CD4-positive, alpha-beta T cell (primary cell): ENCODE results near the gene ALOX12B. TPM values are rescaled to one million over a fixed set of nuclear protein-coding genes. Genes with fewer than 3 reads are reported as not detected.
"Not testable (repeated sequence)": the region's sequence is repeated elsewhere in the genome, so short reads cannot be mapped to it uniquely, and the experiment has no call there.

Experiments used
- ATAC-seq: fragments of 200-7000 bp; cut with Tn5 transposase; one replicate; pipeline ENCODE4 v1.10.0; 2022; ENCODE audit warnings: mild to moderate bottlenecking; ENCODE audit not compliant: poor library complexity
- CTCF ChIA-PET: fragments of 350-600 bp; sonication (Branson Sonifier 250); formaldehyde crosslinking; loops from one replicate; lab custom pipeline; 2021; ENCODE audit warnings: antibody characterized with exemption, inconsistent platforms; lab: Charles Lee
- POLR2A ChIA-PET: fragments of 350-600 bp; sonication (Branson Sonifier 250); formaldehyde crosslinking; loops from one replicate; lab custom pipeline; 2021; ENCODE audit warnings: antibody characterized with exemption, inconsistent platforms; lab: Charles Lee
- DNase-seq, 14 experiments: peaks; one replicate each; pipeline ENCODE4 v3.0.0-alpha.2; 2013 to 2020; ENCODE audit warnings: mixed read lengths in 2 of 14
- H3K27ac ChIP-seq, 2 donors: one replicate each; pipeline versions ENCODE4 v1.5.1 to v1.7.0; 2013; ENCODE audit warnings: low read length in 2 of 2, low read depth in 1 of 2, mild to moderate bottlenecking in 1 of 2
- H3K27me3 ChIP-seq, 2 experiments: 1 replicate in 1 of 2; 2 replicates in 1 of 2; pipeline versions ENCODE4 v1.6.1 to v1.7.0; 2013; ENCODE audit warnings: low read length in 2 of 2, control low read depth in 1 of 2, mild to moderate bottlenecking in 1 of 2, moderate library complexity in 1 of 2; ENCODE audit not compliant: insufficient read depth in 2 of 2, control insufficient read depth in 1 of 2
- H3K36me3 ChIP-seq: one replicate; pipeline ENCODE4 v1.6.1; 2013; ENCODE audit warnings: low read length, control low read depth; ENCODE audit not compliant: insufficient read depth
- H3K4me1 ChIP-seq: one replicate; pipeline ENCODE4 v1.6.1; 2013; ENCODE audit warnings: low read length, control low read depth; ENCODE audit not compliant: insufficient read depth
- H3K4me3 ChIP-seq: one replicate; pipeline ENCODE4 v1.5.1; 2013; ENCODE audit warnings: mild to moderate bottlenecking, low read length, moderate library complexity
- H3K9me3 ChIP-seq, 2 experiments: 1 replicate in 1 of 2; 2 replicates in 1 of 2; pipeline versions ENCODE4 v1.6.1 to v1.7.0; 2013; ENCODE audit warnings: low read length in 2 of 2, mild to moderate bottlenecking in 2 of 2, control low read depth in 1 of 2, moderate library complexity in 1 of 2; ENCODE audit not compliant: control insufficient read depth in 1 of 2, insufficient read depth in 1 of 2
- H3K27ac Mint-ChIP-seq: one replicate; pipeline ENCODE4 v1.8.0; 2020; ENCODE audit warnings: mixed read lengths
- H3K27me3 Mint-ChIP-seq: one replicate; pipeline ENCODE4 v1.8.0; 2021; ENCODE audit warnings: mixed read lengths
- H3K36me3 Mint-ChIP-seq: one replicate; pipeline ENCODE4 v1.8.0; 2021; ENCODE audit warnings: low read depth, mixed read lengths
- H3K4me1 Mint-ChIP-seq: one replicate; pipeline ENCODE4 v1.8.0; 2021; ENCODE audit warnings: low read depth, mixed read lengths
- H3K4me3 Mint-ChIP-seq: one replicate; pipeline ENCODE4 v1.8.0; 2020; ENCODE audit warnings: mild to moderate bottlenecking, mixed read lengths
- H3K9me3 Mint-ChIP-seq: one replicate; pipeline ENCODE4 v1.8.0; 2020; ENCODE audit warnings: mixed read lengths
- intact Hi-C, 2 experiments: fragments of 100-400 bp; cut with DNase I in 1 of 2; cut with micrococcal nuclease in 1 of 2; formaldehyde crosslinking; loops; one replicate each; pipeline versions ENCODE4 v1.15.1 to v1.9.0; 2023 to 2025; cut with DNase I, micrococcal nuclease
- total RNA-seq, 174 experiments: library from RNA in 2 of 174; stranded (reverse) in 2 of 174; gene quantifications; one replicate each; pipeline ENCODE4 v1.2.3 and lab custom pipeline; 2021 to 2026
- TF ChIP-seq, protein P1 (sequence below): fragments of 200-600 bp; IDR thresholded peaks from one replicate; pipeline ENCODE4 v1.8.0; 2022; ENCODE audit warnings: antibody characterized with exemption, mild to moderate bottlenecking

Gene ALOX12B
- total RNA-seq, 2 experiments from 2014 or later: 0.41 TPM; not detected in 1

DNA sequence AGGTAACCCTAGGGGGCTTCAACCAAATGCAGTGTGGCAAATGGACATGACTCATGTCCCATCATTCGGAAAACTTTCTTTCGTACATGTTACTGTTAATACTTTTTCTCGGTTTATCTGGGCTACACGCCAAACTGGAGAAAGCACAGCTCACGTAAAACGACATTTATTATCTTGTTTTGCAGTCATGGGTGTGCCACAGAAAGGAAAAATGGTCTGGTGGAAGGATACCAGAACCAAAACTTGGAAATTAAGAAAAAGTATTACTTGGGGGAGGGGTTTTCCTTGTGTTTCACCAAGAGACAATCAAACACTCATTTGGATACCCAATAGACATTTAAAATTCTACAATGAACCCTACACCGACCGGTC is 25.1 kb downstream of the ALOX12B start:
- POLR2A ChIA-PET: interaction anchor here (0.5 kb wide), 1 partner anchor 92 kb away, joined by 3 read pairs; no protein-coding TSS in a partner anchor
- H3K27me3 Mint-ChIP-seq: peaks cover 68% of the 10 kb centered on the region
- Histone ChIP-seq H3K36me3 (no peaks in the 10 kb centered on the region), H3K27ac (no peak overlapping the region), H3K4me3 (no peak overlapping the region), H3K4me1 (peaks cover 5% of the 10 kb centered on the region), H3K27me3 (peaks cover 20 to 58% of the 10 kb centered on the region in 2 experiments), H3K9me3 (no peaks in the 10 kb centered on the region)
- intact Hi-C loops: loop anchor here (5.0 to 10.0 kb wide), 3 partner anchors 685 to 935 kb away; no protein-coding TSS in a partner anchor
- H3K4me1 Mint-ChIP-seq: no peaks in the 10 kb centered on the region
- TF ChIP-seq, protein P1, sequence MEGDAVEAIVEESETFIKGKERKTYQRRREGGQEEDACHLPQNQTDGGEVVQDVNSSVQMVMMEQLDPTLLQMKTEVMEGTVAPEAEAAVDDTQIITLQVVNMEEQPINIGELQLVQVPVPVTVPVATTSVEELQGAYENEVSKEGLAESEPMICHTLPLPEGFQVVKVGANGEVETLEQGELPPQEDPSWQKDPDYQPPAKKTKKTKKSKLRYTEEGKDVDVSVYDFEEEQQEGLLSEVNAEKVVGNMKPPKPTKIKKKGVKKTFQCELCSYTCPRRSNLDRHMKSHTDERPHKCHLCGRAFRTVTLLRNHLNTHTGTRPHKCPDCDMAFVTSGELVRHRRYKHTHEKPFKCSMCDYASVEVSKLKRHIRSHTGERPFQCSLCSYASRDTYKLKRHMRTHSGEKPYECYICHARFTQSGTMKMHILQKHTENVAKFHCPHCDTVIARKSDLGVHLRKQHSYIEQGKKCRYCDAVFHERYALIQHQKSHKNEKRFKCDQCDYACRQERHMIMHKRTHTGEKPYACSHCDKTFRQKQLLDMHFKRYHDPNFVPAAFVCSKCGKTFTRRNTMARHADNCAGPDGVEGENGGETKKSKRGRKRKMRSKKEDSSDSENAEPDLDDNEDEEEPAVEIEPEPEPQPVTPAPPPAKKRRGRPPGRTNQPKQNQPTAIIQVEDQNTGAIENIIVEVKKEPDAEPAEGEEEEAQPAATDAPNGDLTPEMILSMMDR: no peak
- no peak overlapping the region for H3K4me3 Mint-ChIP-seq
- DNase-seq (no peak), ATAC-seq (no peak)
- H3K9me3 Mint-ChIP-seq: no peaks in the 10 kb centered on the region
- H3K27ac Mint-ChIP-seq: no peak overlapping the region
- H3K36me3 Mint-ChIP-seq: no peaks in the 10 kb centered on the region
- CTCF ChIA-PET: interaction anchor here (4.4 to 5.0 kb wide), 2 partner anchors 12 to 17 kb away, joined by 24 to 59 read pairs; no protein-coding TSS in a partner anchor

DNA sequence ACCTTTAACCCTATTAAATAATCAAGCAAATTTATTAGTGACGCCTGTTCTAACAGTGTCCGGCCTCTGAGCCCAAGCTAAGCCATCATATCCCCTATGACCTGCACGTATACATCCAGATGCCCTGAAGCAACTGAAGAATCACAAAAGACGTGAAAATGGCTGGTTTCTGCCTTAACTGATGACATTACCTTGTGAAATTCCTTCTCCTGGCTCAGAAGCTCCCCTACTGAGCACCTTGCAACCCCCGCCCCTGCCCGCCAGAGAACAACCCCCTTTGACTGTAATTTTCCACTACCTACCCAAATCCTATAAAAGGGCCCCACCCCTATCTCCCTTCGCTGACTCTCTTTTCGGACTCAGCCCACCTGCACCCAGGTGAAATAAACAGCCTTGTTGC is 25.7 kb downstream of the ALOX12B start:
- not testable (repeated sequence) for H3K4me1 Mint-ChIP-seq, H3K36me3 Mint-ChIP-seq, ATAC-seq, H3K9me3 Mint-ChIP-seq, H3K9me3 ChIP-seq, H3K4me3 Mint-ChIP-seq, H3K27ac ChIP-seq, H3K4me1 ChIP-seq, H3K27ac Mint-ChIP-seq, DNase-seq, H3K36me3 ChIP-seq, H3K4me3 ChIP-seq
- intact Hi-C loops: loop anchor here (2.0 to 10.0 kb wide), 4 partner anchors 685 to 935 kb away; no protein-coding TSS in a partner anchor
- peaks cover 20 to 58% of the 10 kb centered on the region in 2 experiments for H3K27me3 ChIP-seq
- H3K27me3 Mint-ChIP-seq: peaks cover 71% of the 10 kb centered on the region
- POLR2A ChIA-PET: interaction anchor here (0.5 to 1.1 kb wide), 3 partner anchors 12 to 92 kb away, joined by 3 to 4 read pairs (median 4); no protein-coding TSS in a partner anchor
- CTCF ChIA-PET: interaction anchor here (2.0 to 5.0 kb wide), 3 partner anchors 12 to 57 kb away, joined by 6 to 59 read pairs (median 24); no protein-coding TSS in a partner anchor

DNA sequence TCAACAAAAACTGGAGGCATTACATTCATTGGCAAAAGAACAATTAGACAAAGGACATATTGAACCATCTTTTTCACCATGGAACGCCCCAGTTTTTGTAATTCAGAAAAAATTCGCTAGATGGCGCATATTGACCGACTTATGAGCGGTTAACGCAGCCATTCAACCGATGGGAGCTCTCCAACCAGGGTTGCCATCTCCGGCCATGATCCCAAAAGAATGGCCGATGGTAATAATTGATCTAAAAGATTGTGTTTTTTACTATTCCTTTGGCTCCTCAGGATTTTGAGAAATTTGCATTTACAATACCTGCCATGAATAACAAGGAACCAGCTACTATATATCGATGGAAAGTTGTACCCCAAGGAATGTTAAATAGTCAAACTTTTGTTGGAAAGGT is 27.2 kb downstream of the ALOX12B start:
- no peaks in the 10 kb centered on the region for H3K4me1 Mint-ChIP-seq
- Histone ChIP-seq H3K27me3 (peaks cover 20 to 58% of the 10 kb centered on the region in 2 experiments), H3K36me3 (no peaks in the 10 kb centered on the region), H3K4me1 (peaks cover 15% of the 10 kb centered on the region), H3K9me3 (no peaks in the 10 kb centered on the region), H3K4me3 (no peak overlapping the region), H3K27ac (no peak overlapping the region)
- ATAC-seq (peak; percentile 58), DNase-seq (peak in 13 of 14 experiments; percentile 26 to 85 (median 48))
- POLR2A ChIA-PET: interaction anchor here (1.0 to 1.2 kb wide), 5 partner anchors 13 to 162 kb away, joined by 3 to 9 read pairs (median 3); partner anchors contain the start of gene BORCS6
- intact Hi-C loops: loop anchor here (1.0 to 10.0 kb wide), 6 partner anchors 50 to 937 kb away; no protein-coding TSS in a partner anchor
- H3K9me3 Mint-ChIP-seq: no peaks in the 10 kb centered on the region
- no peak overlapping the region for H3K4me3 Mint-ChIP-seq
- peaks cover 77% of the 10 kb centered on the region for H3K27me3 Mint-ChIP-seq
- CTCF ChIA-PET: interaction anchor here (0.7 to 5.0 kb wide), 17 partner anchors 9 to 725 kb away, joined by 3 to 59 read pairs (median 3); partner anchors contain the start of gene PER1
- TF ChIP-seq, protein P1: peak; percentile 86
- H3K36me3 Mint-ChIP-seq: no peaks in the 10 kb centered on the region
- no peak overlapping the region for H3K27ac Mint-ChIP-seq
